Stomach (tissue), 9 donors: ENCODE data around the gene TMPRSS3. TPM values are rescaled to one million over a fixed set of nuclear protein-coding genes. Genes with fewer than 3 reads are reported as not detected.

Experiments
- DNase-seq, 2 donors: peaks; one replicate each; pipeline versions ENCODE4 v3.0.0 to v3.0.0-alpha.2; 2013 to 2019
- H3K27ac ChIP-seq, 5 donors: fragments of 200-600 bp in 4 of 5; sonication (generic) in 4 of 5; one replicate each; pipeline ENCODE4 v1.5.1; 2013 to 2019; ENCODE audit warnings: mild to moderate bottlenecking in 1 of 5, moderate library complexity in 1 of 5
- H3K27me3 ChIP-seq, 3 donors: fragments of 200-600 bp; sonication (generic); one replicate each; pipeline ENCODE4 v1.5.1; 2017 to 2019; ENCODE audit warnings: mixed run types in 1 of 3
- H3K36me3 ChIP-seq, 4 donors: fragments of 200-600 bp; sonication (generic); 1 replicate in 3 of 4; 2 replicates in 1 of 4; pipeline ENCODE4 v1.5.1; 2016 to 2019
- H3K4me1 ChIP-seq, 4 donors: fragments of 200-600 bp; sonication (generic); one replicate each; pipeline ENCODE4 v1.5.1; 2016 to 2019
- H3K4me3 ChIP-seq, 4 donors: fragments of 200-600 bp; sonication (generic) in 3 of 4; one replicate each; pipeline ENCODE4 v1.5.1; 2016 to 2019; ENCODE audit warnings: mild to moderate bottlenecking in 1 of 4
- H3K9me3 ChIP-seq, 4 donors: fragments of 200-600 bp; sonication (generic); one replicate each; pipeline ENCODE4 v1.5.1; 2016 to 2019
- CTCF ChIP-seq, 7 experiments: fragments of 450-650 bp in 4 of 7; fragments of 200-600 bp in 3 of 7; sonication (generic) in 3 of 7; IDR thresholded peaks; one replicate each; pipeline ENCODE4 v1.5.1; 2016 to 2019; ENCODE audit warnings: antibody characterized with exemption in 7 of 7, control low read depth in 2 of 7, mild to moderate bottlenecking in 1 of 7
- EP300 ChIP-seq: sonication (generic); formaldehyde crosslinking; IDR thresholded peaks from one replicate; pipeline ENCODE4 v1.6.1; 2017; ENCODE audit warnings: antibody characterized with exemption
- POLR2A ChIP-seq, 4 donors: fragments of 450-650 bp; IDR thresholded peaks; one replicate each; pipeline ENCODE4 v1.6.1; 2016; ENCODE audit warnings: antibody characterized with exemption in 4 of 4, control low read depth in 2 of 4, mild to moderate bottlenecking in 1 of 4, moderate library complexity in 1 of 4
- POLR2AphosphoS5 ChIP-seq, 3 donors: sonication (generic); formaldehyde crosslinking; IDR thresholded peaks; one replicate each; pipeline ENCODE4 v1.6.1; 2016; ENCODE audit warnings: antibody characterized with exemption in 3 of 3
- WGBS, 5 donors: extraction: QIAGEN DNeasy Blood & Tissue Kit in 3 of 5; methylation state at CpG; one replicate each; pipeline versions ENCODE4 v1.1.5 to v1.1.7; 2013 to 2018; 5-methylcytosine and 5-hydroxymethylcytosine counted together
- intact Hi-C: fragments of 100-400 bp; cut with DNase I; formaldehyde crosslinking; loops from one replicate; pipeline ENCODE4 v1.15.1; 2023; ENCODE audit warnings: low total_unique reads
- polyA plus RNA-seq, 3 donors: library from polyadenylated mRNA; stranded (reverse); fragments of 200-250 nt; gene quantifications; one replicate each; pipeline ENCODE4 v1.2.3, GENCODE V29; 2013
- total RNA-seq, 5 donors: library from RNA; depleted of rRNA; stranded (reverse); fragments of >200 nt; gene quantifications; one replicate each; pipeline versions ENCODE4 v1.1.0 to v1.2.3, GENCODE V29; 2014 to 2016
- donor health status: healthy with polysubstance abuse.
- donor health status: Bipolar disorder and iron deficiency.
- donor health status: healthy.

The TMPRSS3 gene
- total and polyA plus RNA-seq, 8 donors: 0.45 to 37.9 (median 3.9) TPM; not detected in 1

DNA sequence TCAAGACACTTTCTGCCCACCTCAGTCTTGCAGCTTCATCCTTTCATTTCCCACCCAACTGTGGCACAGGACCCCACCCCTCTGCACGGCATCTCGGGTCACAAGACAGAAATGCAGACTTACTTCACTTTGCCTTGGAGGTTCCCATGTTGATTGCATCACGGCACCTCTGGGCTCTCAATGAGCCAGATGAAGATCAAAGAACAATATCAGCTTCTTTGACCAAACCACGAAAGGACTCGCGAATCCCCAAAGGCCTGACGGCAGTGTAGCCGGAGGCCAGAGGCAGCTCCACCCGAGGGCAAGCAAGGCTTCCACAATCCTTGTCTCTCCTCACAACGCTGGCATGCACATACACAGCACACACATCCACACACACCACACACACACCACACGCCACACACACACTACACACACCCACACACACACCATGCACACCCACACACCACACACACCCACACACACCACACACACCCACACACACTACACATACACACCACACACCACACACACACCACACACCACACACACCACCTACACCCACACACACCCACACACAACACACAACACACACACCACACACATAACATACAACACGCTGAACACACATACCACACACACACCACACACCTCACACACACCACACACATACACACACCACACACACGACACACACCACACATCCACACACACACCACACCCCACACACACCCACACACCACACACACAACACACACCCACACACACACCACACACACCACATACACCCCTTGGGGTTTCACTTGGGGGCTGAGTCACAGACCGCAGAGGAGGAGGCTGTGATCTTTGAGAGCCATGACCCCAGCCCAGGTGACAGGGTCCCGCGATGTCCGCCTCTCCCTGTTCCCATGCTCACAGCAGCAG, 43.7 kb upstream of the TMPRSS3 start:
- no peak for DNase-seq

DNA sequence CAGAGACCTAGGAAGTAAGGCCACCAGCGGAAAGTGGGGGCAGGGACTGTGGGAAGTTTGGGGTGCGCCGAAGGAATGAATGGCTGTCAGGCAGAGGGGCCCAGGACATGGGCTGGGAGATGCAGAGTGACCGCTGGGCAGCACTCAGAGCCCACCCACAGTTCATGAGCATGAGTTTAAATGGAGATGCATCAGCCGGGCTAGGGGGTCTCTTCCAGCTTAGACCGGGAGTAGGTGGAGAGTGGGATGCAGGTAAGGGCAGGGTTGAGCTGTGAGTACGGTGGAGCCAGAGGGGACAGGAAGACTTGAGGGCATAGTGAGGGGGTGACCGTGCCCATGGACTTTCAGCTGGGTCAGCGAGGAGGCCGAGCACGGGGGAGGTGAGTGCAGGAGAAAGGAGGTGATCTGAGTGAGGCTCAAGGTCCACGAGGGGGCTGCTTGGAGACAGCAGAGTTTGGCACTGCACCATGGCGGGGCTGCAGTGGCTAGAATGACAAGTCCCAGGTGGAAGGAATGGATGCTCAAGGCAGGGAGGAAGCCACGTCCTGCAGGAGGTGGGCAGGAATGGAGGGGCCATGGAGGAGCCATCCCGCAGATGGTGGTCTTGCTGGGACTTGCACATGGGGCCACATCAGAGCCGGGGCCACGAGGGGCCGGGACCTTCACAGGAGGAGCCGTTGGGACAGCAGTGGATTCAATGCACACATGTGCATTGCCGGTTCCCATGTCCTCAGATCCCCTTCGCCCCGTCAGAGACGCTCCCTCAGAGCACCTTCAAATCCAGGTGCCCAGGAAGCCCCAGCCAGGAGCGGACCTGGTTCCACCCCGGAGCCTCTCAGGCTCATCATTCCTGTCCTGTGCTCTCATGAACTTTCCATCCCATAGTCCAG, 42.7 kb upstream of the TMPRSS3 start:
- H3K4me1 ChIP-seq: no peaks in the 10 kb centered on the region
- peaks cover 0 to 9% (median under 1%) of the 10 kb centered on the region in 4 donors for H3K9me3 ChIP-seq
- no peak overlapping the region for H3K27ac ChIP-seq
- 82 to 91% (median 87%) methylated on average over 22 to 25 of the region's 25 CpGs for WGBS, 5 donors
- DNase-seq: no peak
- peaks cover 0 to 23% (median 0%) of the 10 kb centered on the region in 3 donors for H3K27me3 ChIP-seq
- no peaks in the 10 kb centered on the region for H3K36me3 ChIP-seq
- intact Hi-C loops: no loop called here
- no peak overlapping the region for H3K4me3 ChIP-seq
- TF ChIP-seq POLR2A (IDR thresholded peaks at IDR 0.05) (no peak), POLR2AphosphoS5 (IDR thresholded peaks at IDR 0.05) (no peak), EP300 (no peak), CTCF (IDR thresholded peaks at IDR 0.05) (no peak)

More for the DNA sequence above, 43.7 kb upstream of the TMPRSS3 start:
- Histone ChIP-seq H3K4me3 (no peak overlapping the region), H3K9me3 (peaks cover 0 to 7% (median 0%) of the 10 kb centered on the region in 4 donors), H3K27me3 (peaks cover 0 to 31% (median 0%) of the 10 kb centered on the region in 3 donors), H3K27ac (no peak overlapping the region), H3K36me3 (no peaks in the 10 kb centered on the region), H3K4me1 (no peaks in the 10 kb centered on the region)
- intact Hi-C loops: loop anchor here (10.0 kb wide), 3 partner anchors 95 to 285 kb away; no protein-coding TSS in a partner anchor
- TF ChIP-seq EP300: no peak
- TF ChIP-seq POLR2AphosphoS5 (IDR thresholded peaks at IDR 0.05): no peak
- TF ChIP-seq CTCF (IDR thresholded peaks at IDR 0.05): no peak
- TF ChIP-seq POLR2A (IDR thresholded peaks at IDR 0.05): no peak
- WGBS, 5 donors: 71 to 82% (median 75%) methylated on average over 17 of the region's 17 CpGs

DNA sequence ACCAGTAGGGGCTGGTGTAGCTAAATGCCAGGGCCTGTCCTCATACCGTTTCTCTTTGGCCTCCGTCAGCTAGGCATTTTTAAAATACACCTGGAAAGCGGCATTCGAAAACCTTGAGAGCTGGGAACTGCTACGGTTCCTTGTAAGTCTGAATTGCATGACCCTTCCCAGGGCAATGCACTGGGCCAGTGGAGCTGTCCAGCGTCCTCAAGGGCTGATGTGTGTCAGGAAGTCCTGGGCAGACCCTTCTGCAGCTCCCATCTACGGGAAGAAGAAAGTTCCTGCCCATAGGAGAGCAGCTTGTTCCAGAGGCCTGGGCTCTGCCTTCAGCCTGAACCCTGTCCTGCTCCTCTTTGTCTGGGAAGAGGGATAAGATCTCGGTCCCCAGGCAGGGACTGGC, 41.9 kb upstream of the TMPRSS3 start:
- no peak overlapping the region for H3K27ac ChIP-seq
- H3K4me3 ChIP-seq: no peak overlapping the region
- peaks cover 0 to 23% (median 0%) of the 10 kb centered on the region in 3 donors for H3K27me3 ChIP-seq
- intact Hi-C loops: no loop called here
- no peak for TF ChIP-seq POLR2AphosphoS5 (IDR thresholded peaks at IDR 0.05)
- TF ChIP-seq EP300: no peak
- no peak for TF ChIP-seq POLR2A (IDR thresholded peaks at IDR 0.05)
- TF ChIP-seq CTCF (IDR thresholded peaks at IDR 0.05): no peak
- no peaks in the 10 kb centered on the region for H3K36me3 ChIP-seq
- no peaks in the 10 kb centered on the region for H3K4me1 ChIP-seq
- peak in 1 of 2 donors; percentile 73 for DNase-seq
- 48 to 55% (median 51%) methylated on average over 8 of the region's 8 CpGs for WGBS, 5 donors
- peaks cover 0 to 16% (median 5%) of the 10 kb centered on the region in 4 donors for H3K9me3 ChIP-seq

GRCh38 chr21:42436914-42437313, 41.1 kb upstream of the TMPRSS3 start:
- H3K27ac ChIP-seq: no peak overlapping the region
- no peak for TF ChIP-seq EP300
- TF ChIP-seq POLR2A (IDR thresholded peaks at IDR 0.05): no peak
- TF ChIP-seq POLR2AphosphoS5 (IDR thresholded peaks at IDR 0.05): no peak
- no peak for TF ChIP-seq CTCF (IDR thresholded peaks at IDR 0.05)
- no peaks in the 10 kb centered on the region for H3K4me1 ChIP-seq
- peaks cover 0 to 24% (median 14%) of the 10 kb centered on the region in 4 donors for H3K9me3 ChIP-seq
- no peak overlapping the region for H3K4me3 ChIP-seq
- no peak for DNase-seq
- peaks cover 0 to 3% (median 0%) of the 10 kb centered on the region in 4 donors for H3K36me3 ChIP-seq
- peaks cover 0 to 23% (median 0%) of the 10 kb centered on the region in 3 donors for H3K27me3 ChIP-seq
- intact Hi-C loops: no loop called here
